HG03469 (cell line): ENCODE measurements around the gene PHYHIPL.

Source experiments
- ATAC-seq: cut with Tn5 transposase; IDR thresholded peaks from one replicate; pipeline ENCODE4 v1.9.1; 2021; ENCODE audit warnings: mild to moderate bottlenecking, moderate library complexity, moderate number of reproducible peaks; ENCODE audit not compliant: unreplicated experiment

PHYHIPL gene

GRCh38 chr10:59176241-59177030 is at the start of gene PHYHIPL:
TSS of gene PHYHIPL (plus strand) at chr10:59176643. CDS start at chr10:59176854, 211 bp downstream.
- no peak for ATAC-seq

GRCh38 chr10:59126991-59127390 is 49.5 kb upstream of the PHYHIPL start:
- ATAC-seq = no peak

- no peak for ATAC-seq
These were observed 48.5 kb upstream of the PHYHIPL start for GRCh38 chr10:59127991-59128390.

GRCh38 chr10:59129867-59130266 is 46.6 kb upstream of the PHYHIPL start:
- no peak for ATAC-seq

- ATAC-seq = no peak
These were observed 44.8 kb upstream of the PHYHIPL start for GRCh38 chr10:59131666-59132065.

- no peak for ATAC-seq
These were observed 42.4 kb upstream of the PHYHIPL start for GRCh38 chr10:59133841-59134593.

GRCh38 chr10:59134785-59135184 is 41.7 kb upstream of the PHYHIPL start:
- no peak for ATAC-seq

- ATAC-seq = no peak
These were observed 41.2 kb upstream of the PHYHIPL start for GRCh38 chr10:59135275-59135674.

- no peak for ATAC-seq
These were observed 38.4 kb upstream of the PHYHIPL start for GRCh38 chr10:59138052-59138451.

GRCh38 chr10:59143544-59143943 is 32.9 kb upstream of the PHYHIPL start:
- ATAC-seq = no peak

GRCh38 chr10:59148701-59149100 is 27.7 kb upstream of the PHYHIPL start:
- no peak for ATAC-seq

GRCh38 chr10:59155556-59155955 is 20.9 kb upstream of the PHYHIPL start:
- ATAC-seq = no peak

GRCh38 chr10:59167512-59167911 is 8.9 kb upstream of the PHYHIPL start:
- ATAC-seq = no peak

GRCh38 chr10:59172567-59172966 is 3.9 kb upstream of the PHYHIPL start:
- ATAC-seq = no peak

- no peak for ATAC-seq
These were observed 3.0 kb upstream of the PHYHIPL start for GRCh38 chr10:59173414-59173813.

- no peak for ATAC-seq
These were observed 754 bp upstream of the PHYHIPL start for GRCh38 chr10:59175538-59176240.

- ATAC-seq = no peak
These were observed 771 bp downstream of the PHYHIPL start for GRCh38 chr10:59177031-59177797.

GRCh38 chr10:59177836-59178235 is 1.4 kb downstream of the PHYHIPL start:
- no peak for ATAC-seq

- no peak for ATAC-seq
These were observed 2.6 kb downstream of the PHYHIPL start for GRCh38 chr10:59179068-59179467.

- no peak for ATAC-seq
These were observed 4.3 kb downstream of the PHYHIPL start for GRCh38 chr10:59180689-59181270.
